HG03097 (cell line): ENCODE measurements around the gene RPL35.

Experiments used
- ATAC-seq: cut with Tn5 transposase; IDR thresholded peaks from one replicate; pipeline ENCODE4 v1.9.1; 2021; ENCODE audit not compliant: unreplicated experiment, low FRiP score

RPL35 gene

GRCh38 chr9:124828489-124829333 is 33.0 kb downstream of the RPL35 start:
- ATAC-seq, result no peak

- no peak for ATAC-seq
Observed at GRCh38 chr9:124820698-124821623, 40.8 kb downstream of the RPL35 start.

- no peak for ATAC-seq
Observed at GRCh38 chr9:124818431-124819281, 43.1 kb downstream of the RPL35 start.

- no peak for ATAC-seq
Observed at GRCh38 chr9:124815601-124816000, 46.2 kb downstream of the RPL35 start.

GRCh38 chr9:124814164-124814535 is 47.6 kb downstream of the RPL35 start:
- no peak for ATAC-seq

- ATAC-seq, result no peak
Observed at GRCh38 chr9:124813501-124814163, 48.1 kb downstream of the RPL35 start.

- no peak for ATAC-seq
Observed at GRCh38 chr9:124813041-124813440, 48.7 kb downstream of the RPL35 start.

GRCh38 chr9:124812441-124812876 is 49.3 kb downstream of the RPL35 start:
- no peak for ATAC-seq

GRCh38 chr9:124810663-124811355 is 50.9 kb downstream of the RPL35 start:
- ATAC-seq, result no peak

- ATAC-seq, result no peak
Observed at GRCh38 chr9:124809741-124810500, 51.8 kb downstream of the RPL35 start.

GRCh38 chr9:124809211-124809610 is 52.5 kb downstream of the RPL35 start:
- no peak for ATAC-seq

GRCh38 chr9:124808246-124808956 is 53.4 kb downstream of the RPL35 start:
- no peak for ATAC-seq
